Neutrophil (primary cell): ENCODE data around the gene NLE1.
"Not testable (repeated sequence)": the region's sequence is repeated elsewhere in the genome, so short reads cannot be mapped to it uniquely, and the experiment has no call there.

Experiments
- H3K27ac ChIP-seq: fragments of 200-600 bp; sonication (generic); 2 replicates; pipeline ENCODE4 v1.5.1; 2016; ENCODE audit warnings: mild to moderate bottlenecking, moderate library complexity
- H3K27me3 ChIP-seq: fragments of 200-600 bp; sonication (generic); 2 replicates; pipeline ENCODE4 v1.6.0; 2016; ENCODE audit warnings: mild to moderate bottlenecking
- H3K36me3 ChIP-seq: fragments of 200-600 bp; sonication (generic); 2 replicates; pipeline ENCODE4 v1.5.1; 2017
- H3K4me1 ChIP-seq, 2 experiments: fragments of 200-600 bp in 1 of 2; sonication (generic) in 1 of 2; 1 replicate in 1 of 2; 2 replicates in 1 of 2; pipeline versions ENCODE4 v1.5.1 to v1.6.1; 2013 to 2016; ENCODE audit warnings: low read depth in 1 of 2, low read length in 1 of 2, mild to moderate bottlenecking in 1 of 2, moderate library complexity in 1 of 2; ENCODE audit not compliant: control insufficient read depth in 1 of 2, insufficient read depth in 1 of 2
- H3K4me3 ChIP-seq, 2 experiments: fragments of 200-600 bp in 1 of 2; sonication (generic) in 1 of 2; 1 replicate in 1 of 2; 2 replicates in 1 of 2; pipeline ENCODE4 v1.5.1; 2013 to 2016; ENCODE audit warnings: low read depth in 1 of 2, low read length in 1 of 2, mild to moderate bottlenecking in 1 of 2, moderate library complexity in 1 of 2
- H3K9me3 ChIP-seq: fragments of 200-600 bp; sonication (generic); 2 replicates; pipeline ENCODE4 v1.5.1; 2016
- CTCF ChIP-seq: fragments of 200-600 bp; sonication (generic); IDR thresholded peaks from 2 replicates; pipeline ENCODE4 v1.5.1; 2016; ENCODE audit warnings: antibody characterized with exemption

NLE1 gene

GRCh38 chr17:35101725-35102124, 40.4 kb downstream of the NLE1 start:
- Histone ChIP-seq H3K36me3 (peaks cover 18% of the 10 kb centered on the region), H3K27me3 (no peaks in the 10 kb centered on the region), H3K9me3 (no peaks in the 10 kb centered on the region), H3K4me3 (no peak overlapping the region), H3K4me1 (peaks cover 45 to 46% of the 10 kb centered on the region in 2 experiments), H3K27ac (peak overlapping the region; percentile 72)
- no peak for TF ChIP-seq CTCF

DNA sequence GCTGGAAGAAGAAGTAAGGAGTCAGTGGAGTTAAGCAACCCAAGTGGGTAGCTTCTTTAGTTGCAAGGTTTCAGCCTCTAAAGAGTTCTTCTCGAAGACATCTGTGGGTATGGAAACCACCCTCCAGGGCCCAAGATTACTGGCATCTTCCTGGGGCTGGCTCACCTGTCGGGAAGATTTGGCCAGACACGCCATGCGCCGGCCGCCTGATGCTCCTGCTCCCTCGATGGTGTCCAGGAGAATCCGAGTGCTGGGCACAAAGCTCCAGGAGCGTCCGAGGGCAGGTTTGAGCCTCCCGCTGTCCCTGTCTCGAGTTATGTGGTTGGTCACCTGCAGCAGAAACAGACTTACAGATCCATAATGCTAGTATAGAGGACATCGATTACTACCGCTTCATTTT, 41.1 kb downstream of the NLE1 start:
- no peaks in the 10 kb centered on the region for H3K27me3 ChIP-seq
- H3K9me3 ChIP-seq = no peaks in the 10 kb centered on the region
- peak overlapping the region; percentile 72 for H3K27ac ChIP-seq
- TF ChIP-seq CTCF = no peak
- H3K4me3 ChIP-seq = no peak overlapping the region
- H3K36me3 ChIP-seq = peaks cover 13% of the 10 kb centered on the region
- peaks cover 45 to 46% of the 10 kb centered on the region in 2 experiments for H3K4me1 ChIP-seq

- no peaks in the 10 kb centered on the region for H3K9me3 ChIP-seq
- H3K4me3 ChIP-seq = no peak overlapping the region
- H3K27ac ChIP-seq = peak overlapping the region; percentile 72
- H3K4me1 ChIP-seq = peaks cover 47 to 48% of the 10 kb centered on the region in 2 experiments
- no peaks in the 10 kb centered on the region for H3K27me3 ChIP-seq
- no peak for TF ChIP-seq CTCF
- H3K36me3 ChIP-seq = peaks cover 4% of the 10 kb centered on the region
Measured at GRCh38 chr17:35099908-35100307, 42.2 kb downstream of the NLE1 start.

GRCh38 chr17:35097776-35098175, 44.3 kb downstream of the NLE1 start:
- Histone ChIP-seq H3K36me3 (no peaks in the 10 kb centered on the region), H3K4me1 (peaks cover 52 to 53% of the 10 kb centered on the region in 2 experiments), H3K4me3 (no peak overlapping the region), H3K9me3 (no peaks in the 10 kb centered on the region), H3K27me3 (no peaks in the 10 kb centered on the region), H3K27ac (peak overlapping the region; percentile 72)
- TF ChIP-seq CTCF = no peak

- TF ChIP-seq CTCF = no peak
Measured at GRCh38 chr17:35095741-35096140, 46.4 kb downstream of the NLE1 start.

GRCh38 chr17:35094902-35095301, 47.2 kb downstream of the NLE1 start:
- Histone ChIP-seq H3K9me3 (no peaks in the 10 kb centered on the region), H3K27ac (no peak overlapping the region), H3K4me3 (no peak overlapping the region), H3K4me1 (peaks cover 45 to 48% of the 10 kb centered on the region in 2 experiments), H3K36me3 (no peaks in the 10 kb centered on the region), H3K27me3 (no peaks in the 10 kb centered on the region)
- no peak for TF ChIP-seq CTCF

More at GRCh38 chr17:35095741-35096140, 46.4 kb downstream of the NLE1 start:
- Histone ChIP-seq H3K9me3 (no peaks in the 10 kb centered on the region), H3K4me1 (peaks cover 45 to 48% of the 10 kb centered on the region in 2 experiments), H3K4me3 (no peak overlapping the region), H3K27me3 (no peaks in the 10 kb centered on the region), H3K27ac (no peak overlapping the region), H3K36me3 (no peaks in the 10 kb centered on the region)

- not testable (repeated sequence) for H3K27me3 ChIP-seq, H3K4me3 ChIP-seq, H3K36me3 ChIP-seq, H3K9me3 ChIP-seq
- Histone ChIP-seq H3K4me1 (peaks cover 46 to 56% of the 10 kb centered on the region in 2 experiments), H3K27ac (peak overlapping the region; percentile 95)
Measured at GRCh38 chr17:35090707-35091106, 51.4 kb downstream of the NLE1 start.
